Measurements from ENCODE around the gene KRT73.
"Not testable (repeated sequence)": the region's sequence is repeated elsewhere in the genome, so short reads cannot be mapped to it uniquely, and the experiment has no call there.

The KRT73 gene

GRCh38 chr12:52600475-52600874 is 17.9 kb downstream of the KRT73 start:
- no peak for DNase-seq (ENCODE audit: low read depth in 2 of 2)

- no peak for DNase-seq (ENCODE audit: low read depth in 2 of 2)
Measured at GRCh38 chr12:52600071-52600470, 18.3 kb downstream of the KRT73 start.

DNA sequence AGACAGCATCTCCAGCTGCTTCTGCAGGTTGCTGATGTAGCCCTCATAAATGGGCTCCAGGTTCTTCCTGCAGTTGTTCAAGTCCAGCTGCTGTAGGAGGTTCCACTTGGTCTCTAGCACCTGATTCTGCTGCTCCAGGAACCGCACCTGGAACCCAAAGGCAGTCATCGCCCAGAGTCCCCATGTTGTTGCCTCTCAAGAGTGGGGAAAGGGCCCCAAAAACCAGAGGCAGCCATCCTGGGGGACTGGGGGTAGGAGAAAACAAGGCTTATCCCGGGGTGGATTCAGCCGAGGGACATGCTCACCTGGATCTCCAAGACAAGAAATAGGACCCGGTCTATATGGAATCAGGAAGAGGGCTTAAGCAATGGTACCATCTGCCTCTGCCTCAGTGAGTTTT is 19.4 kb downstream of the KRT73 start:
- DNase-seq (ENCODE audit: low read depth in 2 of 2): no peak

- not testable (repeated sequence) for DNase-seq (ENCODE audit: low read depth in 2 of 2)
Measured at GRCh38 chr12:52594237-52594636, 24.1 kb downstream of the KRT73 start.

- no peak for DNase-seq (ENCODE audit: low read depth in 2 of 2)
Measured at GRCh38 chr12:52591521-52591920, 26.8 kb downstream of the KRT73 start.

DNA sequence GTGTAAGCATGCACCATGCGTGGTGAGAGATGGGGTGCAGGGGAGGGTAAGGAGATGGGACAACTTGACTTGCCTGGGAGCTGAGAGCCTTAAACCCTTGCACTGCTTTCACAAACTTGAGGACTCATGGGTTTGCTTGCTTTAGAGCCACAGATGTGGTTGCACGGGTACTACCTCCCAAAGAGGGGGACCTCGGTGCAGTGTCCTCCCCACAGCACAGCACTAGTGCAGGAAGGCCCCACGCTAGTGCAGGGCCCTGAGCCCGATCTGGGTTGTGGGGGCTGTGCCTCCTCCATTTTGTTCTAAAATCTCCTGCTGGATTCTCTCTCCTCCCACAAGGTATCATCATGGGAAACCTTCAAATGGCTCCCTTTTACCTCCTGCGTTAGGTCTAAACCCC is 28.3 kb downstream of the KRT73 start:
- DNase-seq (ENCODE audit: low read depth in 2 of 2): no peak

- DNase-seq (ENCODE audit: low read depth in 2 of 2): no peak
Measured at GRCh38 chr12:52587563-52587962, 30.8 kb downstream of the KRT73 start.

DNA sequence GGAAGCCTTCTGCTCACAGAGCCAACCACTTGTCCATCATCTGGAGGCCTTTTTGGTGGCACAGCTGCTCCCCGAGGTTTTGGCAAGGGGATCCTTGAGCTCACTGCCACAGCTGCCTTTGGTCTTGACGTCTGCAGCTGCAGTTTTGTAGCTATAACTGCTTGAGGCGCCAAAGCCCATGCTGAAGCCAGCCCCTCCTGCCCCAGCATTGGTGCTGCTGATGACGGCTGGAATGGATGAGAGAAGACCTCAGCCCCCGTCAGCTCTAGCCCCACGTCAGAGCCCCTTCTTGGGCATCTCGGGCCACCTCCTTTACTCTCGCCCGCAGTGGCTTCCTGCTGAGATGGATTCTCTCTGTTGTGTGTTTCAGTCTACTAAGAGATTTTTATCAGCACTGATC is 32.4 kb downstream of the KRT73 start:
- DNase-seq (ENCODE audit: low read depth in 2 of 2): no peak

DNA sequence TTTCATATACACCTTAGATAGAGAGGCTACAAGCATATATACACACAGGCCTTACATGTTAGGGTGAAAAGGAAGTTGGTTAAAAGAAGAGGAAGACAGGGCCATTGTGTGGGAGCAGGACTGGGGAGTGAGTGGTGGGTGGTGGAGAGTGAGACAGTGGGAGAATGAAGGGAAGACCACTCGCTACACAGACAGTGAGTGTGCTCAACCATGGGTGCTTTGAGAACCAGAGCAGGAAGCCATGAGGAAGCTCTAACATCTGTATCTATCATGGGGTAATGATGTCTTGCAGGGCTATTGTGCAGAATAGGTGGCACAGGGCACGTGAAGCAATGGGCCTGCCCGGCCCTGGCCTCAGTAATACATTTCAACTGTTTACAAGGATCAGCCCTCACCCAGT is 33.3 kb downstream of the KRT73 start:
- no peak for DNase-seq (ENCODE audit: low read depth in 2 of 2)

DNA sequence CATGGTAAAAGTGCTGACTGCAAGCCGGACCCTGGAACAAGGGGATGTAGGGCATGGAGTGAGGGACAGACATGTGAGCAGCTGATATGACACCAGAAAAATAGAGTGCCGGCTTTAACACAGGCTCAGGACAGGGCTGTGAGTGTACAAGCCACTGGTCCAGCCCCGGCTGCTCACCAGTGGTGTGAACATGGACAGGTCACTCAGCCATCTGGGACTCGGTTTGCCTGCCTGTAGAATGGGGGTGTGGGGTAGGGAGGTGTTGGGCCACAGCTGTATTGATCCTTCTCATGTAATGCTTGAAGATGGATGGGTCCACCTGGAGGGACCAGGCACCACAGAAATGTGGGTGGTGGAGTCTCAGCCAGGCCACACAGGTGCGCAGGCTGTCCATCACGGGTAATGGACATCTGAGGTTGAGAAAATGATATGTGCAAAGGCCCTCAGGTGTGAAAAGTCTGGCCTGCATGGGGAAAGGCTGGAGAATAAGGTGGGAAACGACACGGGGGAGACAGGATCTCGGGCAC is 34.1 kb downstream of the KRT73 start:
- no peak for DNase-seq (ENCODE audit: low read depth in 2 of 2)

DNA sequence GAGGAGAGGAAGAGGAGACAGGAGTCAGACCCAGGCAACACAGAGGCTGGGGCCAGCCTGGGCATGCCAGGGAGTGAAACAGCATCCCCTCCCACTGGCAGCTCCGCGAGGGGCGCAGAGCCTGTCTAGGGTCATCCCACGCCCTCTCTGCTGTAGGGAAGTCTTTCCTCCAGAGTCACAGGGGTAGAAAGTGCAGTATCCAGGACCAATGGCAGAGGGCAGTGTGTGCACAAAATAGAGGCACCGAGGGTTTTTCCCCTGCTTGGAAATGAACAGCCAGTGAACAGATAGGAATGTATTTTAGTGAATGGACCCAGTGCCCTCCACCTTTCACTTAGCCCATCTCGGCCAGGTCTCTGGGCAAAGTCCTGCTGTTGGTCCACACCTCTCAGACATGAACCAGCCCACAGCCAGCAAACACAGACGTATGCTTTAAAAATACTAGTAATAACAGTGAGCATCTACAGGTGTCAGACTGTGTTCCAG is 35.3 kb downstream of the KRT73 start:
- DNase-seq (ENCODE audit: low read depth in 2 of 2): peak; percentile 41 to 45

DNA sequence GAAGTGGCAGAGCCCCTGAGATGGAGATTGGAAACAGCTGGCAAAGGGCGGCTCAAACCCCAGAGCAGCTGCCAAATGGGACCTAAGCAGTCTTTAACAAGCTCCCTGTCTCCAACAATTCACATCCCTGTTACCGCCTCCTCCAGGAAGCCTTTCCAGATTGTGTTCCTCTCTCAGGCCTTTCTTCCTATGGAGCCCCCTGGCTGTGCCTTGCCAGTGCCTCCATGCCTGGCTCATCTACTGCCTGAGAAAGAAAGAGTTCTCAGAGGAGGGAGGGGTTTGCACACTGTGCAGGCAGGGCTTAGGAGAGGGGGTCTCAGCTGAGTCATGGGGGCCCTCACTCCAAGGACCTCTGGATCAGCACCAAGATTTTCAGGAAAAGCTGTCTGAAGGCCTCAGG is 35.9 kb downstream of the KRT73 start:
- DNase-seq (ENCODE audit: low read depth in 2 of 2): no peak

DNA sequence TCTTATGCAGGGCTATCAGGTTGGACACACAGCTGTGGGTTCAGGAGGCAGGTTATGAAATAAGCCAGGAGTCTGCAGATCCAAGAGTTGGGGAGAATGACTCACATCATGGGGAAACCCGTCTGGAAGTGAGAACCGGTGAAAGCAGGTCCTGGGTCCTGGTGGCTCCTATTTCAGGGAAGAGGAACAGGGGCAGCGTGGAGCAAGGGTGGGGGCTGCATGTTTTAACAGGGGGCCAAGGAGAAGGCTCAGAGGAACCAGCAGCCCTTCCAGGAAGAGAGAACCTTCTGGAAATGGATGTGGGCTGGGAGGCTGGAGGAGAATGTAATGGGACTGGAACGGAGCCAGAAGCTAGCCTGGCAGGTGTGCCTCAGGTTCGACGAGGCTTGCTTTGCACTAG is 36.9 kb downstream of the KRT73 start:
- no peak for DNase-seq (ENCODE audit: low read depth in 2 of 2)

DNA sequence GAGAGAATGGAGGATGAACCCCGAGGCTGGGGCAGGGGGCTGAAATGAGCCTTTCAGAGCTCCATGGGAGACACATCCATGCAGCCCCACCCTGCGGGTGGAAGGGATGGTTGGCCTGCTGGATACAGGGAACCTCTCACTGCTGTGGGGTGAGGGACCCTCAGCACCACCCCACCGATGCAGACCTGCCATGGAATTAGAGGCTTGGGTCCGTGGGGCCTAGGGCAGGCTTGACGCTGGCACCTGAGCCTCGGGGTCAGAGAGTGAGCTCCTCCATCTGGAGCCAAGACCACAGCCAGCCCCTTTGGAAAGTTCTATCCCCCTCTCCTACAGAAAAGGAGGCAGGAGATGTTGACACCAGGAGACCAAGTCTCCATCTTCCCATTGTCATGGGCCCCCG is 37.3 kb downstream of the KRT73 start:
- no peak for DNase-seq (ENCODE audit: low read depth in 2 of 2)

- no peak for DNase-seq (ENCODE audit: low read depth in 2 of 2)
Measured at GRCh38 chr12:52580496-52580895, 37.9 kb downstream of the KRT73 start.

DNA sequence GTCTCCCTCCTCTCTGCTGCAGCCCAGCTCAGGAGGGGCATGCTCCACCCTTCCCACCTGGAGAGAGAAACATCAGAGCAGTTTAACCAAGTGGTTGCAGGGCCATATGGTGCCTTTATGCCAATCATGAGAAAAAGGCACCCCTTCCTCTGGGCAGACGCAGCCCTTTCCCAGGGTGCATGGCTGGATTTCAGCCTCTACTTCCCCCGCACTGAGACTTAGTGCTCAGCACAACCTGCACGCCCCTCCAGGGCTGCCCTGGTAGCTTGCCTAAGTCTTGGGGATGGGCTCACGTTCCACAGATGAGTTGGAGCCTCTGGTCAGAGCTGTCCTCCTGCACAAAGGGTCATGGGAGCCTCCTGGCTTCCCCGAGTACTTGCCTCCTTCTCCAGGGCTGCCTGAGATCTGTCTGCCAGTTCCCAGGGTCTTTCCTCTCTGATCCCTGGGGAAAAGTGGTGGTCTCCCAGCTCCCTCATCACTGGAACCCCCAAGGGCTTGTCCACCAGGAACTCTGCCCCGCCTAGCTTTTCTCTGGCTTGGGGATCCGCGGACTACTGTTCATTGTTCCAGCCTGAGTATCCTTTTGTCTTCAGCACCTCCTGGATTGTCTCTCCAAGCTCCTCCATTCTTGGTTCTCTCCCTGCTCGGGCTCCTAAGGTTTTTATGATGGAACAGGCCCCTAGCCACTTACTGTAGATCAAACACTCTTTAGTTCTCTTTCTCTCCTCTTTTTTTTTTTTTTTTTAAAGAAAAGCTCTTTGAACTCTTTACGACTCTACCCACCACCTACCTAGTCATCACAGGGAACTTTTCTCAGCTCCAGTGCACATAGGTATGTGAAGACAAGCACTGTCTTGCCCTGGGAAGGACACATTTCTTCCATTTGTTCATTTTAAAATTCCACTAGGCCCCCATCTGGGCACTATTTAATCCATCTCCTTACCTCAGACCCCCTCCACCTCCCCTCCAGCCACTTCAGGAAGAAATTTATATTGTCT is 38.6 kb downstream of the KRT73 start:
- no peak for DNase-seq (ENCODE audit: low read depth in 2 of 2)

DNA sequence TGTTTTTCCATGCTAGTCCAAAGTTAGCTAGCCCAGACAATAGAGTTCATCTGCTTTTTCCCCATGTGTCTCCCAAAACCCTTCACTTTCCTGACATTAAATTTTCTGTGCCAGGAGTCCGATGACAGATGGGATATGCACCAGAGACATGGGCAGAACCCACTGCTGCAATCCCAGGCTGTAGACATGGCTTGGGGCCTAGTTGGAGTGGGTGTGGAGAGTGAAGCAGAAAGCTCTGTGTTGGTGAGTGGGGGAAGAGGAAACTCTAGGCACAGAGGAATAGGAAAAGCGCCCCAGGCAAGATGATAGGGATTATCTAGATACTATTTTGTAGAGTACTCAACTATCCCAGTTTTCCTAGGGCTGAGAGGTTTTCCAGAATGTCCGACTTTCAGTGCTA is 39.9 kb downstream of the KRT73 start:
- DNase-seq (ENCODE audit: low read depth in 2 of 2): no peak

GRCh38 chr12:52577316-52577715 is 41.0 kb downstream of the KRT73 start:
- DNase-seq (ENCODE audit: low read depth in 2 of 2): no peak

DNA sequence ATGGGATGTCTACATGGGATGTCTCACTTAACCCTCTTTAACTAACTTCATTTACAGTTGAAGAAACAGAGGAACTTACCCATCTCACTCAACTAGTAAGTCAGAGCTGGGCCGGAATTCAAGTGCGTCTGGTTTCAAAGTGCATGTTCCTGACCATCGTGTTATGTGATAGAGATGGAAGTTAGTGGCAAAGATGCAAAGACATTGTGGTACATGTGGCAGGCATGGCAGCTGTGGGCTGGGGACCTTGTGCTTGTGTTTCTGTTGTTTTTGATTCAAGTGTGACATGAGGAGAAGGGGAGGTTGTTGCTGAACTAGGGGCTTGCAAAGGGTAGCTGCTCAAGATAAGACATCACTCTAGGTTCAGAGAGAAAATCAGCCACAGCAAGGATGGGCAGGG is 42.4 kb downstream of the KRT73 start:
- DNase-seq (ENCODE audit: low read depth in 2 of 2): no peak

GRCh38 chr12:52575256-52575655 is 43.1 kb downstream of the KRT73 start:
- DNase-seq (ENCODE audit: low read depth in 2 of 2): no peak

DNA sequence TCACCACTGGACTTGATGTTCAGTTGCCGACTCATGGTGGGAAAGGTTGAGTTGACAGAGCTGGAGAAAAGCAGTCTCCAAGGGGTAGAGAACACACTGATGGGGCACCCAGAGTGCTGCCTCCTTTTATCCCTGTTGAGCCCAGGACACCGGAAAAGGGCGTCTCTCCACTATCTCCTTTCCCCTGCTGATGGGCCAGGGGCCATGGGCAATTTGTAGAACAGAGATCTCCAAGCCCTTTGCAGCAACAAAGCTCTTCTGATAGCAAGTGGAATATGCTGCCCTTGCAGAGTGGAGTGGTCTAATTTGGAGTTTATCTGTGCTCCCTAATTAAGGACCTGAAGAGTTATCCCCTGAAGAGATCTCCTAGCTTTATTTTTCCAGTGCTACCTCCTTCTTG is 44.6 kb downstream of the KRT73 start, which contains the start of gene KRT74:
KRT74 (minus strand) TSS at position 101 of the 400 bp plus-strand sequence; CDS start at position 35, 66 bp downstream.
- no peak for DNase-seq (ENCODE audit: low read depth in 2 of 2)

DNA sequence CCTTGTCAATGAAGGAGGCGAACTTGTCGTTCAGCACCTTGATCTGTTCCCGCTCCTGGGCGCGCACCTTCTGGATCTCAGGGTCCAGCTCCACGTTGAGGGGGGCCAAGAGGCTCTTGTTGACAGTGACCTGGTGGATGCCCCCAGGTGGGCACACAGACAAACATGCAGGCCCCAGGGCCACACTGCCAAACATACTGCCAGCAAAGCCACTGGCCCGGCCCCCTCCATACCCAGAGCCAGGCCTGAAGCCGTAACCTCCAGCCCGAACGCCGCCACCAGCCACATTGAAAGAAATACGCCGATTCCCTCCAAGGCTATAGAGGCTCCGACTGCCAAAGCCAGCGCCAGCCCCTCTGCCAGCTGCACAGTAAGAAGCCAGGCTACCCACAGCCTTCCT is 45.1 kb downstream of the KRT73 start:
- no peak for DNase-seq (ENCODE audit: low read depth in 2 of 2)

DNA sequence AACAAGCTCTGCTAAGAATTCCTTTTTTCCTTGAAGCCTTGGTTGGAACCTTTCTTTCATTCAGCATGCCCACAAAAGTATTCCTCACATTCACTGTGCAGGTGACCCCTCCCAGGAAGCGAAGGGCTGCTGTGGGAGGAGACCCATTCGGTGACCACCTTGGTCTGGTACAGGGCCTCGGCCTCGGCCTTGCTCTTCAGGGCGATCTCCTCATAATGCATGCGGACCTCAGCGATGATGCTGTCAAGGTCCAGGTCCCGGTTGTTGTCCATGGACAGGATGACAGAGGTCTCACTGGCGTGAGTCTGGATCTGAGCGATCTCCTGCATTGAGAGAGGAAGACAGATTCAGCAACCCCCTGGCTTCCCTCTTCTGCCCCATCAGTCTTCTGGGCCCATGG is 47.8 kb downstream of the KRT73 start:
- DNase-seq (ENCODE audit: low read depth in 2 of 2): no peak

Data from stimulated activated CD4-positive, alpha-beta T cell treated with anti-CD3 and anti-CD28 coated beads, Interleukin-12 subunit alpha, Interleukin-12 subunit beta, amount 100 ng/mL, for 24 hours (primary cell).